K562 (cell line): ENCODE results near the gene SUSD5. TPM values are rescaled to one million over a fixed set of nuclear protein-coding genes. Genes with fewer than 3 reads are reported as not detected.

ENCODE experiments used
- ATAC-seq: fragments of 200-7000 bp; cut with Tn5 transposase; 3 replicates; pipeline ENCODE4 v1.9.1; 2020; ENCODE audit warnings: moderate library complexity
- BruUV-seq: library from RNA; stranded (reverse); fragments of 400-500 nt; replicated peaks from 2 replicates; lab custom pipeline; 2021; lab: Mats Ljungman, UMichigan
- CTCF ChIA-PET: fragments of 300-600 bp; formaldehyde crosslinking; extraction: SDS; loops from one replicate; lab custom pipeline; 2021; ENCODE audit warnings: low intra/inter-chr PET ratio; lab: Yijun Ruan, JAX
- POLR2A ChIA-PET: fragments of 300-600, 350-650 bp; sonication (Branson Sonifier 250); formaldehyde crosslinking; extraction: SDS; loops from one replicate; lab custom pipeline; 2021; ENCODE audit warnings: antibody characterized with exemption, inconsistent platforms; lab: Yijun Ruan, JAX
- DNase-seq, 4 experiments: peaks; one replicate each; pipeline versions ENCODE4 v3.0.0 to v3.0.0-alpha.2; 2011 to 2018; ENCODE audit warnings: low spot score in 3 of 4, mixed read lengths in 3 of 4; ENCODE audit errors: extremely low read depth in 1 of 4
- FAIRE-seq: peaks from 2 replicates; lab custom pipeline; 2011; peaks lifted over from hg19 to GRCh38; lab: Jason Lieb, UNC
- H2AFZ ChIP-seq: 2 replicates; pipeline ENCODE4 v1.6.0; 2011; ENCODE audit warnings: low read depth, low read length, control low read depth, inconsistent platforms
- H3K27ac ChIP-seq: fragments of 200-600 bp; 3 replicates; pipeline ENCODE4 v1.8.0; 2011; ENCODE audit warnings: low read depth, mild to moderate bottlenecking, control low read depth, inconsistent platforms, low read length, moderate library complexity, mixed read lengths; ENCODE audit errors: extremely low read depth
- H3K27me3 ChIP-seq, 2 experiments: fragments of 300-600 bp in 1 of 2; 2 replicates in 1 of 2; 3 replicates in 1 of 2; pipeline versions ENCODE4 v1.6.0 to v1.8.0; 2011; ENCODE audit warnings: inconsistent platforms in 2 of 2, low read length in 2 of 2, mild to moderate bottlenecking in 1 of 2, mixed read lengths in 1 of 2, moderate library complexity in 1 of 2; ENCODE audit not compliant: control insufficient read depth in 2 of 2, insufficient read depth in 2 of 2
- H3K36me3 ChIP-seq: fragments of 300-600 bp; 3 replicates; pipeline ENCODE4 v1.8.0; 2011; ENCODE audit warnings: mild to moderate bottlenecking, low read length, inconsistent platforms; ENCODE audit not compliant: control insufficient read depth, insufficient read depth
- H3K4me1 ChIP-seq, 2 experiments: fragments of 200-600 bp in 1 of 2; replicated peaks in 1 of 2; 2 replicates in 1 of 2; 3 replicates in 1 of 2; pipeline versions ENCODE4 v1.5.1 to v1.8.0; 2011; ENCODE audit warnings: inconsistent platforms in 2 of 2, low read length in 2 of 2, mild to moderate bottlenecking in 1 of 2, mixed read lengths in 1 of 2, moderate library complexity in 1 of 2; ENCODE audit not compliant: control insufficient read depth in 2 of 2, insufficient read depth in 2 of 2
- H3K4me2 ChIP-seq: 2 replicates; pipeline ENCODE4 v1.6.1; 2011; ENCODE audit warnings: low read length, control low read depth, inconsistent platforms, mixed read lengths; ENCODE audit not compliant: insufficient read depth
- H3K4me3 ChIP-seq: fragments of 200-600 bp; sonication (generic), shearing (Covaris generic); 2 replicates; pipeline ENCODE4 v1.5.1; 2016; ENCODE audit warnings: control low read depth, inconsistent platforms
- H3K79me2 ChIP-seq: fragments of 200-600 bp; 3 replicates; pipeline ENCODE4 v1.8.0; 2011; ENCODE audit warnings: low read length, inconsistent platforms; ENCODE audit not compliant: control insufficient read depth, insufficient read depth
- H3K9ac ChIP-seq, 2 experiments: 2 replicates each; pipeline versions ENCODE4 v1.6.0 to v1.6.1; 2011; ENCODE audit warnings: low read depth in 2 of 2, low read length in 2 of 2, control low read depth in 1 of 2, inconsistent platforms in 1 of 2, mild to moderate bottlenecking in 1 of 2, mixed read lengths in 1 of 2; ENCODE audit not compliant: insufficient read depth in 1 of 2
- H3K9me1 ChIP-seq: one replicate; pipeline ENCODE4 v1.6.0; 2011; ENCODE audit warnings: inconsistent platforms, mild to moderate bottlenecking, low read length, moderate library complexity; ENCODE audit not compliant: control insufficient read depth, insufficient read depth
- H3K9me3 ChIP-seq: replicated peaks from 2 replicates; pipeline ENCODE4 v1.5.1; 2011; ENCODE audit warnings: low read depth, low read length, inconsistent platforms; ENCODE audit not compliant: control insufficient read depth, insufficient read depth
- H4K20me1 ChIP-seq: replicated peaks from 2 replicates; pipeline ENCODE4 v1.6.1; 2011; ENCODE audit warnings: low read length, inconsistent platforms, mixed read lengths; ENCODE audit not compliant: control insufficient read depth, insufficient read depth
- CREB1 ChIP-seq, 2 experiments: sonication (generic) in 1 of 2; formaldehyde crosslinking in 1 of 2; IDR thresholded peaks; 2 replicates each; pipeline versions ENCODE4 v1.6.1 to v1.8.0; 2012 to 2022; ENCODE audit warnings: inconsistent platforms in 1 of 2, mild to moderate bottlenecking in 1 of 2, missing genetic modification reagents in 1 of 2, moderate library complexity in 1 of 2
- HDAC2 ChIP-seq: fragments of 450-650 bp; IDR thresholded peaks from 2 replicates; pipeline ENCODE4 v1.6.1; 2016; ENCODE audit warnings: mild to moderate bottlenecking
- RBM34 ChIP-seq: fragments of 200-400 bp; formaldehyde crosslinking; IDR thresholded peaks from 2 replicates; pipeline ENCODE4 v1.6.1; 2018; ENCODE audit warnings: low read length, borderline replicate concordance; ENCODE audit not compliant: insufficient read depth
- SRSF7 ChIP-seq: fragments of 200-400 bp; formaldehyde crosslinking; optimal IDR thresholded peaks from 2 replicates; pipeline ENCODE3; 2017; ENCODE audit warnings: mild to moderate bottlenecking, low read depth, low read length
- STAG1 ChIP-seq: sonication (generic); formaldehyde crosslinking; IDR thresholded peaks from 2 replicates; pipeline ENCODE4 v1.5.0; 2020; ENCODE audit warnings: missing genetic modification reagents, borderline replicate concordance
- TFAM ChIP-seq: fragments of 250-450 bp; sonication (Bioruptor Pico); conservative IDR thresholded peaks from 2 replicates; pipeline ENCODE4 v1.5.0; 2021; ENCODE audit warnings: mild to moderate bottlenecking, moderate library complexity
- TRIM24 ChIP-seq, 2 experiments: fragments of 450-650 bp; IDR thresholded peaks; 2 replicates each; pipeline ENCODE4 v1.6.1; 2016
- U2AF1 ChIP-seq: fragments of 200-400 bp; formaldehyde crosslinking; optimal IDR thresholded peaks from 2 replicates; pipeline ENCODE3; 2017; ENCODE audit warnings: mild to moderate bottlenecking, low read depth, low read length, moderate library complexity
- ZBTB26 ChIP-seq: fragments of 450-650 bp; formaldehyde crosslinking; IDR thresholded peaks from 2 replicates; pipeline ENCODE4 v1.4.0; 2022; ENCODE audit warnings: missing genetic modification characterization
- ZFP36 ChIP-seq: fragments of 150-350 bp; IDR thresholded peaks from 2 replicates; pipeline ENCODE4 v1.6.1; 2018; ENCODE audit warnings: low read length, low read depth; ENCODE audit not compliant: partially characterized antibody
- ZNF384 ChIP-seq: IDR thresholded peaks from 2 replicates; pipeline ENCODE4 v1.6.1; 2012; ENCODE audit warnings: low read depth, low read length, improper control_type of control experiment
- WGBS: fragments of 100-300 bp; shearing (Covaris generic); methylation state at CpG from one replicate; pipeline ENCODE4 v1.1.6; 2016; ENCODE audit warnings: low coverage, mixed read lengths; ENCODE audit not compliant: insufficient coverage; ENCODE audit errors: missing lambda C conversion rate; 5-methylcytosine and 5-hydroxymethylcytosine counted together
- in situ Hi-C: fragments of 300-500 bp; cut with MboI; formaldehyde crosslinking; loops from 4 replicates; pipeline ENCODE4 v1.15.0; 2018; ENCODE audit warnings: inconsistent platforms, mixed read lengths
- intact Hi-C: fragments of 100-400 bp; cut with micrococcal nuclease; formaldehyde crosslinking; loops from 2 replicates; pipeline ENCODE4 v1.14.2; 2022
- polyA plus RNA-seq, 8 experiments: library from polyadenylated mRNA; depleted of rRNA in 4 of 8; stranded (reverse) in 5 of 8; unstranded in 3 of 8; fragments of >200 nt; fragmentation: Nextera tagmentation in 2 of 8; fragmentation: Illumina TruSeq in 1 of 8; extraction: Ambion mirVana in 2 of 8; extraction: Trizol in 1 of 8; gene quantifications; 2 replicates each; pipeline versions ENCODE4 v1.2.1 to v1.2.3, GENCODE V29; 2011 to 2014; ENCODE audit warnings: inconsistent platforms in 1 of 8, missing spikeins in 1 of 8
- total RNA-seq, 7 experiments: library from RNA; depleted of rRNA in 6 of 7; stranded (reverse); fragments of >200 nt in 6 of 7; fragmentation: Illumina TruSeq in 2 of 7; extraction: Trizol in 2 of 7; gene quantifications; 2 replicates each; pipeline versions ENCODE4 v1.2.1 to v1.2.3, GENCODE V29; 2011 to 2021; ENCODE audit warnings: low replicate concordance in 1 of 7
- TF ChIP-seq, protein P1 (sequence below): IDR thresholded peaks from 2 replicates; pipeline ENCODE4 v1.6.1; 2016; ENCODE audit warnings: missing genetic modification characterization, missing compliant biosample characterization
- TF ChIP-seq, protein P2 (sequence below), 2 experiments: fragments of 250-450 bp in 1 of 2; fragments of 450-650 bp in 1 of 2; sonication (Bioruptor Pico) in 1 of 2; IDR thresholded peaks; 2 replicates each; pipeline versions ENCODE4 v1.6.1 to v1.8.0; 2016 to 2021; ENCODE audit warnings: mild to moderate bottlenecking in 2 of 2, moderate library complexity in 2 of 2, missing compliant biosample characterization in 1 of 2, missing genetic modification characterization in 1 of 2
- TF ChIP-seq, protein P3 (sequence below): fragments of 250-450 bp; sonication (Bioruptor Pico); IDR thresholded peaks from 2 replicates; pipeline ENCODE4 v1.5.0; 2020; ENCODE audit warnings: mild to moderate bottlenecking, borderline replicate concordance

The SUSD5 gene
- total and polyA plus RNA-seq, 9 of the 15 experiments (the other 6 are each of a cell fraction or from before 2014, with no cell fraction given): not detected

DNA sequence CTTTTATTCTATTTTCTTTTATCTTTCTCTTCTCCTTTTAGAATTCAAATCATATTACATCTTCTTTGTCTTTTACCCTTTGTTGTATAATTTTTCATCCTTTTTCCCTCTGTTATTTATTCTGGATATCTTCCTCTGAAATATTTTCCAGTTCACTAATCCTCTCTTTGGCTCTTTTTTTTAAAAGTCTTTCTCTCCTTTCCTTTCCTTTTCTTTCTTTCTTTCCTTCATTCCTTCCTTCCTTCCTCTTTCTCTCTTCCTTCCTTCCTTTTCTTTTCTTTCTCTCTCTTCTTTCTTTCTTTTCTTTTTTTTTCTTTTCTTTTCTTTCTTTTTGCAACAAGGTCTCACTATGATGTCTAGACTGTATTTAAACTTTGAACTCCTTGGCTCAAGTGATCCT, 9.3 kb downstream of the SUSD5 start (continued):
- TF ChIP-seq U2AF1 (no peak), CREB1 (IDR thresholded peaks at IDR 0.05) (no peak), CREB1 (CRISPR knock-in tag; IDR thresholded peaks at IDR 0.05) (no peak), RBM34 (no peak), SRSF7 (no peak)
- TF ChIP-seq, protein P1, sequence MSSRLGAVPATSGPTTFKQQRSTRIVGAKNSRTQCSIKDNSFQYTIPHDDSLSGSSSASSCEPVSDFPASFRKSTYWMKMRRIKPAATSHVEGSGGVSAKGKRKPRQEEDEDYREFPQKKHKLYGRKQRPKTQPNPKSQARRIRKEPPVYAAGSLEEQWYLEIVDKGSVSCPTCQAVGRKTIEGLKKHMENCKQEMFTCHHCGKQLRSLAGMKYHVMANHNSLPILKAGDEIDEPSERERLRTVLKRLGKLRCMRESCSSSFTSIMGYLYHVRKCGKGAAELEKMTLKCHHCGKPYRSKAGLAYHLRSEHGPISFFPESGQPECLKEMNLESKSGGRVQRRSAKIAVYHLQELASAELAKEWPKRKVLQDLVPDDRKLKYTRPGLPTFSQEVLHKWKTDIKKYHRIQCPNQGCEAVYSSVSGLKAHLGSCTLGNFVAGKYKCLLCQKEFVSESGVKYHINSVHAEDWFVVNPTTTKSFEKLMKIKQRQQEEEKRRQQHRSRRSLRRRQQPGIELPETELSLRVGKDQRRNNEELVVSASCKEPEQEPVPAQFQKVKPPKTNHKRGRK (tag): peak; percentile 87
- TF ChIP-seq, all 486 proteins: peak for 8

- ATAC-seq (peak; percentile 37; the same call in 2 of the 3 replicates), FAIRE-seq (no peak), DNase-seq (no peak)
- intact Hi-C loops: no loop called here
- Histone ChIP-seq H3K9me1 (no peaks in the 10 kb centered on the region), H3K4me1 (no peaks in the 10 kb centered on the region), H4K20me1 (no peaks in the 10 kb centered on the region), H3K27me3 (peaks cover 6 to 10% of the 10 kb centered on the region in 2 experiments; a peak in 4 of 5 replicates), H3K4me3 (no peak overlapping the region), H2AFZ (no peak overlapping the region), H3K4me2 (no peak overlapping the region), H3K9ac (no peak overlapping the region), H3K27ac (no peak overlapping the region), H3K36me3 (no peaks in the 10 kb centered on the region), H3K79me2 (no peaks in the 10 kb centered on the region), H3K9me3 (no peaks in the 10 kb centered on the region)
- ChIA-PET POLR2A (interaction anchor here (1.4 to 1.7 kb wide), 2 partner anchors 8 to 18 kb away, joined by 4 to 5 read pairs; no protein-coding TSS in a partner anchor), CTCF (no interaction called here)
- 2% methylated on average over 6 of the region's 6 CpGs for WGBS
- BruUV-seq: no TSS peak
- in situ Hi-C loops: no loop called here
- TF ChIP-seq TRIM24 (IDR thresholded peaks at IDR 0.05): no peak
- no peak for TF ChIP-seq TFAM (CRISPR knock-in tag)
- no peak for TF ChIP-seq STAG1
- TF ChIP-seq ZNF384: no peak
- TF ChIP-seq HDAC2: no peak
- TF ChIP-seq, protein P2, sequence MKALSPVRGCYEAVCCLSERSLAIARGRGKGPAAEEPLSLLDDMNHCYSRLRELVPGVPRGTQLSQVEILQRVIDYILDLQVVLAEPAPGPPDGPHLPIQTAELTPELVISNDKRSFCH (CRISPR knock-in tag; IDR thresholded peaks at IDR 0.05): no peak
- TF ChIP-seq, protein P2 (tag; IDR thresholded peaks at IDR 0.05): no peak
- TF ChIP-seq ZFP36: no peak
- TF ChIP-seq ZBTB26 (CRISPR knock-in tag): no peak
- TF ChIP-seq, protein P3, sequence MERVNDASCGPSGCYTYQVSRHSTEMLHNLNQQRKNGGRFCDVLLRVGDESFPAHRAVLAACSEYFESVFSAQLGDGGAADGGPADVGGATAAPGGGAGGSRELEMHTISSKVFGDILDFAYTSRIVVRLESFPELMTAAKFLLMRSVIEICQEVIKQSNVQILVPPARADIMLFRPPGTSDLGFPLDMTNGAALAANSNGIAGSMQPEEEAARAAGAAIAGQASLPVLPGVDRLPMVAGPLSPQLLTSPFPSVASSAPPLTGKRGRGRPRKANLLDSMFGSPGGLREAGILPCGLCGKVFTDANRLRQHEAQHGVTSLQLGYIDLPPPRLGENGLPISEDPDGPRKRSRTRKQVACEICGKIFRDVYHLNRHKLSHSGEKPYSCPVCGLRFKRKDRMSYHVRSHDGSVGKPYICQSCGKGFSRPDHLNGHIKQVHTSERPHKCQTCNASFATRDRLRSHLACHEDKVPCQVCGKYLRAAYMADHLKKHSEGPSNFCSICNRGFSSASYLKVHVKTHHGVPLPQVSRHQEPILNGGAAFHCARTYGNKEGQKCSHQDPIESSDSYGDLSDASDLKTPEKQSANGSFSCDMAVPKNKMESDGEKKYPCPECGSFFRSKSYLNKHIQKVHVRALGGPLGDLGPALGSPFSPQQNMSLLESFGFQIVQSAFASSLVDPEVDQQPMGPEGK (CRISPR knock-in tag): no peak
Observed at GRCh38 chr3:33202711-33203457, 15.7 kb downstream of the SUSD5 start.
